ENCODE results near the gene KANK2. TPM values are rescaled to one million over a fixed set of nuclear protein-coding genes. Genes with fewer than 3 reads are reported as not detected.

KANK2 gene
- total and polyA plus RNA-seq, 2 of the 4 experiments (the other 2 are of a cell fraction): 104 to 176 TPM

- intact Hi-C loops (cut with micrococcal nuclease): loop anchor here (1.0 kb wide), 3 partner anchors 65 to 166 kb away; no protein-coding TSS in a partner anchor
- H2AK5ac ChIP-seq (ENCODE audit: low read depth, low read length): peak overlapping the region; percentile 98
- peak overlapping the region; percentile 61 for H3K9ac ChIP-seq (ENCODE audit: low read depth, low read length)
- peak overlapping the region; percentile 53 for H3K56ac ChIP-seq (ENCODE audit: extremely low read depth, insufficient read depth, low read length)
- H3K27me3 ChIP-seq (ENCODE audit: control insufficient read depth, insufficient read depth, low read length): no peaks in the 10 kb centered on the region
- peak overlapping the region; percentile 99 for H2BK20ac ChIP-seq (ENCODE audit: low read depth, low read length)
- peak overlapping the region; percentile 100 for H2BK15ac ChIP-seq (ENCODE audit: low read depth, low read length)
- peaks cover 13% of the 10 kb centered on the region for H3K4me1 ChIP-seq (ENCODE audit: control insufficient read depth, insufficient read depth, low read length)
- H3K9me3 ChIP-seq (ENCODE audit: control insufficient read depth, insufficient read depth, low read length): no peaks in the 10 kb centered on the region
- peak overlapping the region; percentile 98 for H3K23ac ChIP-seq (ENCODE audit: low read depth, low read length)
- peak overlapping the region; percentile 89 for H4K5ac ChIP-seq (ENCODE audit: low read depth, low read length)
- peak overlapping the region; percentile 39 for H2AFZ ChIP-seq (replicated peaks; ENCODE audit: low read length, poor library complexity)
- peak overlapping the region; percentile 93 for H2BK120ac ChIP-seq (ENCODE audit: low read depth, low read length)
- BruUV-seq (replicated peaks): no TSS peak
- peak overlapping the region; percentile 99 for H4K91ac ChIP-seq (ENCODE audit: insufficient read depth, low read depth, low read length)
- DNase-seq (no peak), ATAC-seq (ENCODE audit: low read depth) (no peak)
- peaks cover 7% of the 10 kb centered on the region; the same call in 1 of the 2 replicates for H3K36me3 ChIP-seq (ENCODE audit: control insufficient read depth, insufficient read depth, low read length)
- 89% methylated on average over 7 of the region's 20 CpGs; no CpG with 5 or more reads in 1 of the 2 experiments for whole genome bisulfite sequencing, 2 experiments (ENCODE audit: extremely low coverage in 2 of 2, insufficient read length in 1 of 2)
- H3K27ac ChIP-seq (ENCODE audit: insufficient read depth, low read length): peak overlapping the region; percentile 89
- peak overlapping the region; percentile 88 for H2AK9ac ChIP-seq (replicated peaks; ENCODE audit: low read depth, low read length, poor library complexity)
- POLR2A ChIA-PET (ENCODE audit: unreplicated experiment): no interaction called here
- H3K4me2 ChIP-seq (ENCODE audit: low read depth, low read length): no peak overlapping the region
- in situ Hi-C loops (cut with MboI; ENCODE audit: low sequenced_read_pairs): loop anchor here (5.0 to 10.0 kb wide), 3 partner anchors 70 to 265 kb away; no protein-coding TSS in a partner anchor
- H3K4ac ChIP-seq (ENCODE audit: low read depth, low read length): peak overlapping the region; percentile 100
- peaks cover 11 to 24% of the 10 kb centered on the region in 2 experiments; a peak in 3 of 4 replicates for H3K79me1 ChIP-seq (ENCODE audit: low read depth in 1 of 2, low read length in 2 of 2)
- H3K14ac ChIP-seq (replicated peaks; ENCODE audit: low read depth, low read length): peak overlapping the region; percentile 96
- no peak overlapping the region for H3K4me3 ChIP-seq (ENCODE audit: insufficient read depth, low read depth, low read length)
- peak overlapping the region; percentile 85 for H3K18ac ChIP-seq (ENCODE audit: low read depth, low read length)
- H4K8ac ChIP-seq (ENCODE audit: low read depth in 2 of 2, low read length in 2 of 2): peak overlapping the region; percentile 95 to 96
- peak overlapping the region; percentile 81 for H2BK5ac ChIP-seq (ENCODE audit: low read depth, low read length, poor library complexity, severe bottlenecking)
- no peaks in the 10 kb centered on the region for H4K20me1 ChIP-seq (ENCODE audit: insufficient read depth, low read length)
- H3K9me1 ChIP-seq (ENCODE audit: insufficient read depth, low read length): peaks cover 11% of the 10 kb centered on the region
- CTCF ChIA-PET: interaction anchor here (0.6 to 0.7 kb wide), 4 partner anchors 7 to 261 kb away, joined by 3 to 5 read pairs (median 3); no protein-coding TSS in a partner anchor
- TF ChIP-seq RFX5 (IDR thresholded peaks at IDR 0.05; ENCODE audit: low read depth, low read length) (no peak), MAZ (IDR thresholded peaks at IDR 0.05; ENCODE audit: borderline replicate concordance, low read depth, low read length) (no peak)
- dilution Hi-C loops (cut with HindIII; ENCODE audit: low sequenced_read_pairs, unreplicated experiment): no loop called here
These were observed 5.3 kb upstream of the KANK2 start for GRCh38 chr19:11202488-11203193.

All from IMR-90 (cell line).